ENCODE results near the gene EPN1. TPM values are rescaled to one million over a fixed set of nuclear protein-coding genes. Genes with fewer than 3 reads are reported as not detected.
"Not testable (repeated sequence)": the region's sequence is repeated elsewhere in the genome, so short reads cannot be mapped to it uniquely, and the experiment has no call there.

EPN1 gene
- polyA plus RNA-seq, 1 of the 3 experiments (the other 2 are of a cell fraction): 134 TPM

DNA sequence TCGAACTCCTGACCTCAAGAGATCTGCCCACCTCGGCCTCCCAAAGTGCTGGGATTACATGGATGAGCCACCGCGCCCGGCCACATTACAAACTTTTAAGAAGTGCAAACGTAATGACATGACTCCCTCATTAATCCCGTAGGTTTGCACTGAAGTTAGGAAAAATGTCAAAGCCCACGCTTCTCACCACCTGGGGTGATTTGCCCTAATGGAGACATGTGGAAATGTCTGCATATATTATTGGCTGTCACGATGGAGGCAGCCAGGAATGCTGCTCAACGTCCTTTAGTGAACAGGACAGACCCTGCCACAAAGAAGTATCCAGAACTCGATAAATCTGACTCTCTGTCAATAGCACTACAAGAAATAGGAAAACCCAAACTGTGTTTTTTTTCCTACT is 42.2 kb downstream of the EPN1 start:
- Histone ChIP-seq H3K36me3 (replicated peaks in 1 of 2; ENCODE audit: control insufficient read depth in 1 of 2, insufficient read depth in 2 of 2, low read length in 1 of 2) (no peaks in the 10 kb centered on the region), H3K27ac (ENCODE audit: low read depth in 2 of 2, low read length in 1 of 2) (no peak overlapping the region), H3K9me2 (no peaks in the 10 kb centered on the region), H3K4me3 (ENCODE audit: low read depth in 2 of 2, low read length in 1 of 2) (no peak overlapping the region), H3K9ac (no peak overlapping the region), H2AFZ (ENCODE audit: low read depth) (no peak overlapping the region), H3F3A (replicated peaks; ENCODE audit: insufficient read depth) (no peaks in the 10 kb centered on the region), H3K9me3 (no peaks in the 10 kb centered on the region), H3K4me2 (no peak overlapping the region), H4K20me1 (ENCODE audit: insufficient read depth) (no peaks in the 10 kb centered on the region), H3K79me2 (ENCODE audit: insufficient read depth) (no peaks in the 10 kb centered on the region), H3K27me3 (ENCODE audit: insufficient read depth) (peaks cover 55% of the 10 kb centered on the region; the same call in 1 of the 2 replicates), H3K4me1 (ENCODE audit: control insufficient read depth in 1 of 2, insufficient read depth in 2 of 2, low read depth in 1 of 2, low read length in 1 of 2) (no peaks in the 10 kb centered on the region)
- CTCF ChIA-PET: no interaction called here
- 22% methylated on average over 11 of the region's 11 CpGs for WGBS (ENCODE audit: low lambda C conversion rate)
- TF ChIP-seq MXI1 (IDR thresholded peaks at IDR 0.05; ENCODE audit: low read depth, low read length) (no peak), POLR2AphosphoS5 (IDR thresholded peaks at IDR 0.05; ENCODE audit: low read depth, low read length) (no peak), FOXM1 (IDR thresholded peaks at IDR 0.05; ENCODE audit: low read depth) (no peak), NFIC (IDR thresholded peaks at IDR 0.05; ENCODE audit: borderline replicate concordance) (no peak), GATA2 (CRISPR knock-in tag; IDR thresholded peaks at IDR 0.05) (no peak), RXRA (IDR thresholded peaks at IDR 0.05; ENCODE audit: borderline replicate concordance, low read depth) (no peak), TAF1 (IDR thresholded peaks at IDR 0.05; ENCODE audit: borderline replicate concordance, low read depth, low read length) (no peak), MEF2A (IDR thresholded peaks at IDR 0.05; ENCODE audit: borderline replicate concordance, low read depth) (no peak), GABPA (IDR thresholded peaks at IDR 0.05; ENCODE audit: low read depth) (no peak)
- TF ChIP-seq, protein P1, sequence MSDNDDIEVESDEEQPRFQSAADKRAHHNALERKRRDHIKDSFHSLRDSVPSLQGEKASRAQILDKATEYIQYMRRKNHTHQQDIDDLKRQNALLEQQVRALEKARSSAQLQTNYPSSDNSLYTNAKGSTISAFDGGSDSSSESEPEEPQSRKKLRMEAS (IDR thresholded peaks at IDR 0.05; ENCODE audit: low read depth): no peak
- TF ChIP-seq, protein P2, sequence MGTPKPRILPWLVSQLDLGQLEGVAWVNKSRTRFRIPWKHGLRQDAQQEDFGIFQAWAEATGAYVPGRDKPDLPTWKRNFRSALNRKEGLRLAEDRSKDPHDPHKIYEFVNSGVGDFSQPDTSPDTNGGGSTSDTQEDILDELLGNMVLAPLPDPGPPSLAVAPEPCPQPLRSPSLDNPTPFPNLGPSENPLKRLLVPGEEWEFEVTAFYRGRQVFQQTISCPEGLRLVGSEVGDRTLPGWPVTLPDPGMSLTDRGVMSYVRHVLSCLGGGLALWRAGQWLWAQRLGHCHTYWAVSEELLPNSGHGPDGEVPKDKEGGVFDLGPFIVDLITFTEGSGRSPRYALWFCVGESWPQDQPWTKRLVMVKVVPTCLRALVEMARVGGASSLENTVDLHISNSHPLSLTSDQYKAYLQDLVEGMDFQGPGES (IDR thresholded peaks at IDR 0.05; ENCODE audit: low read depth, low read length): no peak
- DNase-seq: no peak
- POLR2A ChIA-PET: no interaction called here

DNA sequence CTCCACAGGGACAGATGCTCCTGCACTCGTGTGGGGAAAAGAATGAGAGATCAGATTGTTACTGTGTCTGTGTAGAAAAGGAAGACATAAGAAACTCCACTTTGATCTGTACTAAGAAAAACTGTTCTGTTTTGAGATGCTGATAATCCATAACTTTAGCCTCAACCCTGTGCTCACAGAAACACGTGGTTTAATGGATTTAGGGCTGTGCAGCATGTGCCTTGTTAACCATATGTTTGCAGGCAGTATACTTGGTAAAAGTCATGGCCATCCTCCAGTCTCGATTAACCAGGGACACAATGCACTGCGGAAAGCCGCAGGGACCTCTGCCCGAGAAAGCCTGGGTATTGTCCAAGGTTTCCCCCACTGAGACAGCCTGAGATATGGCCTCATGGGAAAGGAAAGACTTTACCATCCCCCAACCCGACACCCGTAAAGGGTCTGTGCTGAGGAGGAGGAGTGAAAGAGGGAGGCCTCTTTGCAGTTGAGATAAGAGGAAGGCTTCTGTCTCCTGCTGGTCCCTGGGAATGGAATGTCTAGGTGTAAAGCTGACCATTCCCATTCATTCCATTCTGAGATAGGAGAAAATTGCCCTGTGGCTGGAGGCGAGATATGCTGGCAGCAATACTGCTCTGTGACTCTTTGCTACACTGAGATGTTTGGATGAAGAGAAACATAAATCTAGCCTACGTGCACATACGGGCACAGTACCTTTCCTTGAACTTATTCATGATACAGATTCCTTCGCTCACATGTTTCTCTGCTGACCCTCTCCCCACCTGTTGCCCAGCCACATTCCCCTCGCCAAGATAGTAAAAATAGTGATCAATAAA is 43.1 kb downstream of the EPN1 start:
- H3K79me2 ChIP-seq (ENCODE audit: insufficient read depth); H3K9me3 ChIP-seq; H3K4me2 ChIP-seq; POLR2A ChIA-PET; H3F3A ChIP-seq (replicated peaks; ENCODE audit: insufficient read depth); H2AFZ ChIP-seq (ENCODE audit: low read depth); H3K4me1 ChIP-seq (ENCODE audit: control insufficient read depth in 1 of 2, insufficient read depth in 2 of 2, low read depth in 1 of 2, low read length in 1 of 2); H3K9me2 ChIP-seq; H3K4me3 ChIP-seq (ENCODE audit: low read depth in 2 of 2, low read length in 1 of 2); H4K20me1 ChIP-seq (ENCODE audit: insufficient read depth); H3K9ac ChIP-seq; H3K27ac ChIP-seq (ENCODE audit: low read depth in 2 of 2, low read length in 1 of 2); H3K36me3 ChIP-seq (replicated peaks in 1 of 2; ENCODE audit: control insufficient read depth in 1 of 2, insufficient read depth in 2 of 2, low read length in 1 of 2); DNase-seq: not testable (repeated sequence)
- H3K27me3 ChIP-seq (ENCODE audit: insufficient read depth): peaks cover 55% of the 10 kb centered on the region; the same call in 1 of the 2 replicates
- CTCF ChIA-PET: interaction anchor here (1.0 kb wide), 1 partner anchor 535 kb away, joined by 4 read pairs; no protein-coding TSS in a partner anchor
- 11% methylated on average over 13 of the region's 13 CpGs for WGBS (ENCODE audit: low lambda C conversion rate)

Data from SK-N-SH (cell line).